OCI-LY7 (cell line): Measurements from ENCODE around the gene AGBL3. TPM values are rescaled to one million over a fixed set of nuclear protein-coding genes. Genes with fewer than 3 reads are reported as not detected.

ENCODE experiments used
- BruUV-seq: library from RNA; stranded (reverse); fragments of 400-500 nt; replicated peaks from 2 replicates; lab custom pipeline; 2021; lab: Mats Ljungman, UMichigan
- CTCF ChIA-PET: fragments of 300-600 bp; sonication (Branson Sonifier 250); formaldehyde crosslinking; loops from one replicate; lab custom pipeline; 2022; ENCODE audit warnings: antibody characterized with exemption; ENCODE audit not compliant: unreplicated experiment; lab: Charles Lee
- POLR2A ChIA-PET: fragments of 300-600 bp; sonication (Branson Sonifier 250); formaldehyde crosslinking; loops from one replicate; lab custom pipeline; 2022; ENCODE audit warnings: antibody characterized with exemption; lab: Charles Lee
- DNase-seq: peaks from one replicate; pipeline ENCODE4 v3.0.0-alpha.2; 2015; ENCODE audit warnings: low spot score
- H2AFZ ChIP-seq: fragments of 200-600 bp; sonication (generic), shearing (Covaris generic); 2 replicates; pipeline ENCODE4 v1.6.1; 2014; ENCODE audit warnings: mild to moderate bottlenecking, antibody characterized with exemption, low read length, moderate library complexity
- H3K27ac ChIP-seq: fragments of 200-600 bp; sonication (generic); 2 replicates; pipeline ENCODE4 v1.5.1; 2014; ENCODE audit warnings: mixed run types, low read depth, mild to moderate bottlenecking, moderate library complexity, low read length, inconsistent platforms; ENCODE audit not compliant: poor library complexity, severe bottlenecking
- H3K36me3 ChIP-seq: fragments of 200-600 bp; sonication (generic); 2 replicates; pipeline ENCODE4 v1.6.1; 2014; ENCODE audit warnings: mild to moderate bottlenecking, antibody characterized with exemption, low read length, moderate library complexity, mixed read lengths; ENCODE audit not compliant: insufficient read depth
- H3K4me1 ChIP-seq: fragments of 200-600 bp; sonication (generic); 2 replicates; pipeline ENCODE4 v1.5.1; 2014; ENCODE audit warnings: mild to moderate bottlenecking, low read length; ENCODE audit not compliant: insufficient read depth, poor library complexity, severe bottlenecking
- H3K4me2 ChIP-seq: fragments of 200-600 bp; sonication (generic); 2 replicates; pipeline ENCODE4 v1.6.1; 2014; ENCODE audit warnings: mild to moderate bottlenecking, low read length
- H3K4me3 ChIP-seq: fragments of 200-600 bp; sonication (generic); 2 replicates; pipeline ENCODE4 v1.5.1; 2014; ENCODE audit warnings: mild to moderate bottlenecking, low read depth, low read length; ENCODE audit not compliant: poor library complexity, severe bottlenecking
- H3K79me2 ChIP-seq: fragments of 200-600 bp; sonication (generic); 2 replicates; pipeline ENCODE4 v1.6.1; 2016; ENCODE audit warnings: low read depth, mild to moderate bottlenecking, low read length, moderate library complexity, mixed read lengths; ENCODE audit not compliant: insufficient read depth
- H3K9me2 ChIP-seq: fragments of 200-600 bp; sonication (generic); 2 replicates; pipeline ENCODE4 v1.6.1; 2016; ENCODE audit warnings: mild to moderate bottlenecking, low read length, mixed read lengths; ENCODE audit not compliant: insufficient read depth
- H3K9me3 ChIP-seq: fragments of 200-600 bp; sonication (generic); 2 replicates; pipeline ENCODE4 v1.6.1; 2014; ENCODE audit warnings: mild to moderate bottlenecking, mixed run types, low read length, mixed read lengths
- H4K20me1 ChIP-seq: fragments of 200-600 bp; sonication (generic); 2 replicates; pipeline ENCODE4 v1.6.1; 2014; ENCODE audit warnings: mild to moderate bottlenecking, antibody characterized with exemption, low read length, moderate library complexity, mixed read lengths; ENCODE audit not compliant: insufficient read depth
- CTCF ChIP-seq: fragments of 200-600 bp; sonication (generic); conservative IDR thresholded peaks from 2 replicates; pipeline ENCODE4 v1.5.1; 2014; ENCODE audit warnings: mild to moderate bottlenecking, antibody characterized with exemption, low read length, moderate library complexity, mixed read lengths
- EZH2phosphoT487 ChIP-seq: fragments of 200-600 bp; sonication (generic); IDR thresholded peaks from 2 replicates; pipeline ENCODE4 v1.6.1; 2018; ENCODE audit warnings: low read depth, borderline replicate concordance, mild to moderate bottlenecking, mixed run types, antibody characterized with exemption, low read length, moderate library complexity, mixed read lengths
- intact Hi-C: fragments of 100-400 bp; cut with micrococcal nuclease; formaldehyde crosslinking; loops from one replicate; pipeline ENCODE4 v1.10.0; 2022; ENCODE audit not compliant: unreplicated experiment
- total RNA-seq, 2 experiments: library from RNA; depleted of rRNA in 1 of 2; stranded (reverse); fragments of >200 nt in 1 of 2; shearing (Covaris generic) in 1 of 2; gene quantifications; 2 replicates each; pipeline ENCODE4 v1.2.3, GENCODE V29; 2014 to 2022

Gene AGBL3
- total RNA-seq, 2 experiments from 2014 or later = 3.5 to 4.9 TPM

GRCh38 chr7:135160098-135160857 is 174.0 kb downstream of the AGBL3 start:
- Histone ChIP-seq H3K9me2 (no peaks in the 10 kb centered on the region), H3K9me3 (peaks cover 49% of the 10 kb centered on the region), H3K79me2 (no peaks in the 10 kb centered on the region), H3K4me1 (peaks cover 25% of the 10 kb centered on the region), H2AFZ (peak overlapping the region; percentile 48), H4K20me1 (no peaks in the 10 kb centered on the region), H3K36me3 (peaks cover 63% of the 10 kb centered on the region), H3K4me2 (peak overlapping the region; percentile 51), H3K4me3 (no peak overlapping the region), H3K27ac (peak overlapping the region; percentile 64)
- intact Hi-C loops = loop anchor here (2.0 kb wide), 1 partner anchor 817 kb away; the partner anchor contains the start of gene MTPN
- CTCF ChIA-PET = no interaction called here
- POLR2A ChIA-PET = interaction anchor here (0.6 to 2.9 kb wide), 8 partner anchors 10 to 175 kb away, joined by 3 to 34 read pairs (median 5); partner anchors contain the start of genes CYREN and TMEM140
- BruUV-seq = no TSS peak
- no peak for TF ChIP-seq CTCF
- peak; percentile 29 for DNase-seq

DNA sequence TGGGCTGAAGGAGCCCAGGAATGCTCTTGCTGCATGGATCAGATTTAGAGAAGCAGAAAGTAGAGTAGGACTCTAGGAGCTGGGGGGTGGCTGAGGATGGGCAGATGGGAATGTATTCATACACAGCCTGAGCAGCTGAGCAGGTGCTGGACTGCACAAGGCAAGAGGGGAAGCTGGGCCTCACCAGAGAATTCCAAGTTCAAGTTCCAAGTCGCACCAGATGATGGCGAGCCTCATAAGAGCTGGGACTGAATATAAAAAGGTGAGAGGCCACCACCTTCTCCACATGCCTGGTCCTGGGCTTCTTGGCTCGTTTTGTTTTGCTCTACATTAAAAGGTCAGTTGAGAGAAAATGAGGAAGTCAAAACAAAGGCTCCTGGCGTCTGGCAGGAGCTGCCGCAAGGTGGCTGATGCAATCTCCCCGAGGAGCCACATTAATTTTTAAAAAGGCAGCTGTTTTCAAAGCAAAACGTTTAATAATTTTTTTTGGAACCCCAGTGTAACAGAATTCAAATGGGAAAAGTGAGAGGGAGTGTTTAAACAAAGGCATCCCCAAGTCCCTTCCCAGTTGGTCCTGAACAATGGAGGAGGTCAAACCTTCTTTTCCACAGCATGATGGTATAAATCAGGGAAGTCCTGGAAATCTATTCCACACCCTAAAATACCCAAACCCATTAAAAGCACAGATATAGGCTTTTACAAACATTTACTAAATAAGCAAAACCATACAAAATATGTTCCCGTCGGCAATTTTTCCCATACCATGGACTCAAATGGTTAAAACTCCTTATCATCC is 174.7 kb downstream of the AGBL3 start:
- TSS peak; percentile 8 for BruUV-seq
- TF ChIP-seq EZH2phosphoT487 = no peak
- TF ChIP-seq CTCF = no peak; the same call in 1 of the 2 replicates
- Histone ChIP-seq H3K4me3 (no peak overlapping the region), H3K9me3 (peaks cover 42% of the 10 kb centered on the region), H3K4me2 (peak overlapping the region; percentile 51), H3K27ac (peak overlapping the region; percentile 64), H3K4me1 (peaks cover 25% of the 10 kb centered on the region), H3K36me3 (peaks cover 71% of the 10 kb centered on the region), H3K79me2 (no peaks in the 10 kb centered on the region), H3K9me2 (no peaks in the 10 kb centered on the region), H2AFZ (peak overlapping the region; percentile 48; the same call in 1 of the 2 replicates), H4K20me1 (no peaks in the 10 kb centered on the region)
- ChIA-PET CTCF (interaction anchor here (0.9 kb wide), 1 partner anchor 8 kb away, joined by 6 read pairs; no protein-coding TSS in a partner anchor), POLR2A (interaction anchor here (0.6 to 2.9 kb wide), 8 partner anchors 9 to 1919 kb away, joined by 3 to 34 read pairs (median 4); partner anchors contain the start of genes CYREN and TMEM140)
- intact Hi-C loops = loop anchor here (2.0 kb wide), 1 partner anchor 816 kb away; the partner anchor contains the start of gene MTPN
- DNase-seq = peak; percentile 70
